OCI-LY1 (cell line): ENCODE data around the gene PIGV.

ENCODE experiments used
- EZH2 ChIP-seq: fragments of 200-600 bp; sonication (generic), shearing (Covaris generic); IDR thresholded peaks from 2 replicates; pipeline ENCODE4 v1.8.0; 2017; ENCODE audit warnings: borderline replicate concordance, mixed run types, mild to moderate bottlenecking, antibody characterized with exemption, low read length, moderate library complexity, mixed read lengths
- TF ChIP-seq, protein P1 (sequence below): fragments of 200-600 bp; sonication (generic), shearing (Covaris generic); IDR thresholded peaks from 2 replicates; pipeline ENCODE4 v1.5.1; 2017; ENCODE audit warnings: mild to moderate bottlenecking, antibody characterized with exemption, low read length, moderate library complexity, mixed read lengths

DNA sequence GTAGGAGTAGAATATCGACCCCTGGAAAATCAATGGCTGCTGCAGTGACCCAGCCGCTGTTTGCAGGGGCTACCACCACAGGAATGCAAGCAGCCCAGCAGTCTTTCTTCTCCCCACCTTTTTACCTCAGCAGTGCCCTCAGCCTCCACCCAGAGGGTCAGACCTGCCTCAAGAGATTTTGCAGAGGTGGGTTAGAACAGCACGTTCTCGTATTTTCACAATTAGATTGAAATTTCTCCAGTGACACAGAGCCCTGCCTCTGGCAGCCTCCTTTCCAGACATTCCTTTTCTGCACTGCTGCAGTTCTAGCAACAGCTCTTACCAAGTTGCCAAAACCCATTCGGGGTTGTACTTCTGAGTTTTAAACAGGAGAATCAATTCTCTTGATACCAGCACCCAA lies 38.3 kb upstream of the PIGV start:
- TF ChIP-seq, protein P1, sequence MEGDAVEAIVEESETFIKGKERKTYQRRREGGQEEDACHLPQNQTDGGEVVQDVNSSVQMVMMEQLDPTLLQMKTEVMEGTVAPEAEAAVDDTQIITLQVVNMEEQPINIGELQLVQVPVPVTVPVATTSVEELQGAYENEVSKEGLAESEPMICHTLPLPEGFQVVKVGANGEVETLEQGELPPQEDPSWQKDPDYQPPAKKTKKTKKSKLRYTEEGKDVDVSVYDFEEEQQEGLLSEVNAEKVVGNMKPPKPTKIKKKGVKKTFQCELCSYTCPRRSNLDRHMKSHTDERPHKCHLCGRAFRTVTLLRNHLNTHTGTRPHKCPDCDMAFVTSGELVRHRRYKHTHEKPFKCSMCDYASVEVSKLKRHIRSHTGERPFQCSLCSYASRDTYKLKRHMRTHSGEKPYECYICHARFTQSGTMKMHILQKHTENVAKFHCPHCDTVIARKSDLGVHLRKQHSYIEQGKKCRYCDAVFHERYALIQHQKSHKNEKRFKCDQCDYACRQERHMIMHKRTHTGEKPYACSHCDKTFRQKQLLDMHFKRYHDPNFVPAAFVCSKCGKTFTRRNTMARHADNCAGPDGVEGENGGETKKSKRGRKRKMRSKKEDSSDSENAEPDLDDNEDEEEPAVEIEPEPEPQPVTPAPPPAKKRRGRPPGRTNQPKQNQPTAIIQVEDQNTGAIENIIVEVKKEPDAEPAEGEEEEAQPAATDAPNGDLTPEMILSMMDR = no peak
- no peak for TF ChIP-seq EZH2
